Ovary (tissue), 9 donors: ENCODE measurements around the gene LRP8. TPM values are rescaled to one million over a fixed set of nuclear protein-coding genes. Genes with fewer than 3 reads are reported as not detected.

ENCODE experiments used
- DNase-seq, 5 donors: peaks; one replicate each; pipeline ENCODE4 v3.0.0-alpha.2; 2019 to 2020
- H3K27ac ChIP-seq, 2 donors: fragments of 200-600 bp; one replicate each; pipeline versions ENCODE4 v1.5.1 to v1.8.0; 2019 to 2022
- H3K27me3 ChIP-seq: fragments of 200-600 bp; one replicate; pipeline ENCODE4 v1.8.0; 2022
- H3K36me3 ChIP-seq: fragments of 200-600 bp; sonication (generic); one replicate; pipeline ENCODE4 v1.5.1; 2019
- H3K4me1 ChIP-seq: one replicate; pipeline ENCODE4 v1.8.1; 2013; ENCODE audit warnings: mild to moderate bottlenecking, moderate library complexity; ENCODE audit not compliant: insufficient read depth
- H3K4me3 ChIP-seq: fragments of 200-600 bp; sonication (generic); one replicate; pipeline ENCODE4 v1.5.1; 2017
- H3K9me3 ChIP-seq, 2 donors: fragments of 200-600 bp in 1 of 2; sonication (generic) in 1 of 2; one replicate each; pipeline versions ENCODE4 v1.5.1 to v1.8.1; 2013 to 2019; ENCODE audit warnings: mild to moderate bottlenecking in 1 of 2, moderate library complexity in 1 of 2
- CTCF ChIP-seq, 3 donors: fragments of 450-650 bp in 2 of 3; fragments of 200-600 bp in 1 of 3; IDR thresholded peaks; one replicate each; pipeline versions ENCODE4 v1.5.1 to v1.8.0; 2016 to 2022; ENCODE audit warnings: antibody characterized with exemption in 3 of 3, mild to moderate bottlenecking in 1 of 3
- EP300 ChIP-seq: sonication (generic); formaldehyde crosslinking; IDR thresholded peaks from one replicate; pipeline ENCODE4 v1.6.1; 2017; ENCODE audit warnings: antibody characterized with exemption
- POLR2A ChIP-seq: fragments of 450-650 bp; IDR thresholded peaks from one replicate; pipeline ENCODE4 v1.6.1; 2017; ENCODE audit warnings: antibody characterized with exemption, mild to moderate bottlenecking, moderate library complexity
- WGBS, 3 donors: extraction: QIAGEN DNeasy Blood & Tissue Kit in 1 of 3; methylation state at CpG; one replicate each; pipeline versions ENCODE4 v1.1.5 to v1.1.7; 2013 to 2017; 5-methylcytosine and 5-hydroxymethylcytosine counted together
- intact Hi-C, 4 donors: fragments of 100-400 bp; cut with DNase I; formaldehyde crosslinking; loops; one replicate each; pipeline versions ENCODE4 v1.11.0 to v1.15.1; 2022 to 2023
- polyA plus RNA-seq, 2 donors: library from polyadenylated mRNA; stranded (reverse); fragments of 200-250 nt in 1 of 2; fragments of 350-450 nt in 1 of 2; fragmentation: Illumina TruSeq in 1 of 2; extraction: RNeasy Lipid Tissue Mini Kit (QIAGEN cat#74804) in 1 of 2; gene quantifications; one replicate each; pipeline ENCODE4 v1.2.3, GENCODE V29; 2013 to 2014
- total RNA-seq, 7 donors: library from RNA; depleted of rRNA in 2 of 7; stranded (reverse); fragments of >200 nt in 2 of 7; fragmentation: NEBNext Ultra II Directional in 3 of 7; extraction: Animal tissue kit (Norgen Biotek cat#: 25700) in 3 of 7; gene quantifications; one replicate each; pipeline versions ENCODE4 v1.1.0 to v1.2.4, GENCODE V29; 2016 to 2023
- donor health status: DM: no; HTN: no; CAD: no; lungs with moderate emphysema.
- donor health status: DM: no; HTN: no; CAD: no.
- donor health status: Bipolar disorder and iron deficiency.
- donor health status: DM: yes; HTN: yes; CAD: no.
- donor health status: DM: no; HTN: no; CAD: no.
- donor health status: DM: yes; HTN: yes; CAD: no.

Gene LRP8
- total and polyA plus RNA-seq, 9 donors: 1.2 to 10.6 (median 2.2) TPM

GRCh38 chr1:53292690-53293089 is 35.2 kb downstream of the LRP8 start:
- H3K4me3 ChIP-seq: no peak overlapping the region
- H3K27me3 ChIP-seq: no peaks in the 10 kb centered on the region
- no peak overlapping the region for H3K27ac ChIP-seq
- TF ChIP-seq CTCF (IDR thresholded peaks at IDR 0.05) (no peak), POLR2A (no peak), EP300 (no peak)
- WGBS, 3 donors: 57 to 73% (median 59%) methylated on average over 2 of the region's 2 CpGs
- DNase-seq: no peak
- peaks cover 2% of the 10 kb centered on the region for H3K4me1 ChIP-seq
- intact Hi-C loops: no loop called here
- H3K36me3 ChIP-seq: no peaks in the 10 kb centered on the region
- H3K9me3 ChIP-seq: no peaks in the 10 kb centered on the region

- Histone ChIP-seq H3K27me3 (no peaks in the 10 kb centered on the region), H3K27ac (no peak overlapping the region), H3K36me3 (no peaks in the 10 kb centered on the region), H3K9me3 (no peaks in the 10 kb centered on the region), H3K4me3 (no peak overlapping the region), H3K4me1 (peaks cover 2% of the 10 kb centered on the region)
- DNase-seq: no peak
- 97 to 100% (median 100%) methylated on average over 2 of the region's 2 CpGs for WGBS, 3 donors
- no peak for TF ChIP-seq CTCF (IDR thresholded peaks at IDR 0.05)
- TF ChIP-seq EP300: no peak
- no peak for TF ChIP-seq POLR2A
- intact Hi-C loops: no loop called here
Observed at GRCh38 chr1:53291574-53291973, 36.3 kb downstream of the LRP8 start.

- no peaks in the 10 kb centered on the region for H3K9me3 ChIP-seq
- H3K27ac ChIP-seq: no peak overlapping the region
- no peak overlapping the region for H3K4me3 ChIP-seq
- DNase-seq: no peak
- no peak for TF ChIP-seq CTCF (IDR thresholded peaks at IDR 0.05)
- TF ChIP-seq EP300: no peak
- no peak for TF ChIP-seq POLR2A
- intact Hi-C loops: no loop called here
- no peaks in the 10 kb centered on the region for H3K27me3 ChIP-seq
- H3K4me1 ChIP-seq: peaks cover 2% of the 10 kb centered on the region
- no peaks in the 10 kb centered on the region for H3K36me3 ChIP-seq
- 84 to 88% (median 87%) methylated on average over 7 of the region's 7 CpGs for WGBS, 3 donors
Observed at GRCh38 chr1:53288790-53289429, 39.0 kb downstream of the LRP8 start.

GRCh38 chr1:53288002-53288789 is 39.7 kb downstream of the LRP8 start:
- intact Hi-C loops: no loop called here
- TF ChIP-seq POLR2A (no peak), EP300 (no peak), CTCF (IDR thresholded peaks at IDR 0.05) (no peak)
- WGBS, 3 donors: 72 to 83% (median 76%) methylated on average over 18 of the region's 18 CpGs

More at GRCh38 chr1:53288002-53288789, 39.7 kb downstream of the LRP8 start:
- no peaks in the 10 kb centered on the region for H3K9me3 ChIP-seq
- no peaks in the 10 kb centered on the region for H3K36me3 ChIP-seq
- H3K4me1 ChIP-seq: no peaks in the 10 kb centered on the region
- no peaks in the 10 kb centered on the region for H3K27me3 ChIP-seq
- no peak overlapping the region for H3K4me3 ChIP-seq
- no peak for DNase-seq
- H3K27ac ChIP-seq: no peak overlapping the region
